Measurements from ENCODE around the gene TRANK1. TPM values are rescaled to one million over a fixed set of nuclear protein-coding genes. Genes with fewer than 3 reads are reported as not detected.

TRANK1 gene
- total RNA-seq, 2 experiments from 2014 or later, result 41.8 to 84.3 TPM

- Mint-ChIP-seq H3K27ac (no peak overlapping the region), H3K36me3 (peaks cover 26% of the 10 kb centered on the region), H3K4me1 (peaks cover 12% of the 10 kb centered on the region), H3K4me3 (no peak overlapping the region), H3K27me3 (no peaks in the 10 kb centered on the region), H3K9me3 (ENCODE audit: low read depth) (no peaks in the 10 kb centered on the region)
- CTCF ChIA-PET, result interaction anchor here (0.9 to 2.7 kb wide), 13 partner anchors 9 to 140 kb away, joined by 3 to 13 read pairs (median 5); no protein-coding TSS in a partner anchor
- no peak for ATAC-seq
- no peak for DNase-seq
These were observed 77.0 kb downstream of the TRANK1 start for GRCh38 chr3:36867810-36868209.

- no peaks in the 10 kb centered on the region for H3K9me3 Mint-ChIP-seq (ENCODE audit: low read depth)
- no peak for DNase-seq
- H3K4me3 Mint-ChIP-seq, result no peak overlapping the region
- peaks cover 12% of the 10 kb centered on the region for H3K4me1 Mint-ChIP-seq
- no peak for ATAC-seq
- peaks cover 27% of the 10 kb centered on the region for H3K36me3 Mint-ChIP-seq
- H3K27me3 Mint-ChIP-seq, result no peaks in the 10 kb centered on the region
- no peak overlapping the region for H3K27ac Mint-ChIP-seq
- CTCF ChIA-PET, result no interaction called here
These were observed 78.5 kb downstream of the TRANK1 start for GRCh38 chr3:36866368-36866767.

GRCh38 chr3:36864180-36865053 is 80.4 kb downstream of the TRANK1 start:
- CTCF ChIA-PET, result interaction anchor here (0.7 to 1.1 kb wide), 3 partner anchors 10 to 1109 kb away, joined by 3 to 4 read pairs (median 3); no protein-coding TSS in a partner anchor
- Mint-ChIP-seq H3K36me3 (peaks cover 41% of the 10 kb centered on the region), H3K27me3 (no peaks in the 10 kb centered on the region), H3K9me3 (ENCODE audit: low read depth) (no peaks in the 10 kb centered on the region), H3K27ac (peak overlapping the region; percentile 48), H3K4me3 (no peak overlapping the region), H3K4me1 (peaks cover 12% of the 10 kb centered on the region)
- ATAC-seq (no peak), DNase-seq (no peak)

- Mint-ChIP-seq H3K27me3 (no peaks in the 10 kb centered on the region), H3K4me3 (no peak overlapping the region), H3K36me3 (peaks cover 43% of the 10 kb centered on the region), H3K27ac (no peak overlapping the region), H3K4me1 (peaks cover 8% of the 10 kb centered on the region), H3K9me3 (ENCODE audit: low read depth) (no peaks in the 10 kb centered on the region)
- no peak for DNase-seq
- CTCF ChIA-PET, result interaction anchor here (1.5 kb wide), 1 partner anchor 36 kb away, joined by 3 read pairs; no protein-coding TSS in a partner anchor
- ATAC-seq, result no peak
These were observed 82.6 kb downstream of the TRANK1 start for GRCh38 chr3:36862076-36862755.

- ATAC-seq (no peak), DNase-seq (no peak)
- CTCF ChIA-PET, result interaction anchor here (2.8 kb wide), 1 partner anchor 9 kb away, joined by 13 read pairs; no protein-coding TSS in a partner anchor
- Mint-ChIP-seq H3K27ac (no peak overlapping the region), H3K4me3 (no peak overlapping the region), H3K27me3 (no peaks in the 10 kb centered on the region), H3K9me3 (ENCODE audit: low read depth) (no peaks in the 10 kb centered on the region), H3K36me3 (peaks cover 54% of the 10 kb centered on the region), H3K4me1 (peaks cover 3% of the 10 kb centered on the region)
These were observed 85.4 kb downstream of the TRANK1 start for GRCh38 chr3:36859494-36859893.

GRCh38 chr3:36852071-36852470 is 92.8 kb downstream of the TRANK1 start:
- CTCF ChIA-PET, result no interaction called here
- Mint-ChIP-seq H3K27ac (no peak overlapping the region), H3K4me1 (no peaks in the 10 kb centered on the region), H3K9me3 (ENCODE audit: low read depth) (no peaks in the 10 kb centered on the region), H3K36me3 (peaks cover 63% of the 10 kb centered on the region), H3K27me3 (no peaks in the 10 kb centered on the region), H3K4me3 (no peak overlapping the region)
- ATAC-seq, result no peak
- DNase-seq, result no peak

GRCh38 chr3:36850743-36851142 is 94.1 kb downstream of the TRANK1 start:
- Mint-ChIP-seq H3K4me1 (peaks cover 3% of the 10 kb centered on the region), H3K27ac (no peak overlapping the region), H3K9me3 (ENCODE audit: low read depth) (no peaks in the 10 kb centered on the region), H3K27me3 (no peaks in the 10 kb centered on the region), H3K4me3 (no peak overlapping the region), H3K36me3 (peaks cover 64% of the 10 kb centered on the region)
- ATAC-seq (no peak), DNase-seq (no peak)
- CTCF ChIA-PET, result no interaction called here

- H3K4me1 Mint-ChIP-seq, result peaks cover 28% of the 10 kb centered on the region
- no peak overlapping the region for H3K4me3 Mint-ChIP-seq
- ATAC-seq (no peak), DNase-seq (no peak)
- CTCF ChIA-PET, result interaction anchor here (1.2 kb wide), 1 partner anchor 66 kb away, joined by 4 read pairs; no protein-coding TSS in a partner anchor
- peaks cover 4% of the 10 kb centered on the region for H3K9me3 Mint-ChIP-seq (ENCODE audit: low read depth)
- H3K27me3 Mint-ChIP-seq, result no peaks in the 10 kb centered on the region
- no peak overlapping the region for H3K27ac Mint-ChIP-seq
- H3K36me3 Mint-ChIP-seq, result peaks cover 77% of the 10 kb centered on the region
These were observed 98.4 kb downstream of the TRANK1 start for GRCh38 chr3:36846406-36846805.

- peak overlapping the region; percentile 65 for H3K27ac Mint-ChIP-seq
- H3K36me3 Mint-ChIP-seq, result peaks cover 79% of the 10 kb centered on the region
- H3K4me1 Mint-ChIP-seq, result peaks cover 36% of the 10 kb centered on the region
- peak; percentile 81 for DNase-seq
- no peak overlapping the region for H3K4me3 Mint-ChIP-seq
- CTCF ChIA-PET, result interaction anchor here (0.9 to 2.3 kb wide), 9 partner anchors 11 to 115 kb away, joined by 3 to 13 read pairs (median 3); no protein-coding TSS in a partner anchor
- peaks cover 6% of the 10 kb centered on the region for H3K9me3 Mint-ChIP-seq (ENCODE audit: low read depth)
- no peaks in the 10 kb centered on the region for H3K27me3 Mint-ChIP-seq
- ATAC-seq, result peak; percentile 89
These were observed 101.5 kb downstream of the TRANK1 start for GRCh38 chr3:36843065-36844051.

GRCh38 chr3:36842275-36842674 is 102.6 kb downstream of the TRANK1 start:
- Mint-ChIP-seq H3K9me3 (ENCODE audit: low read depth) (peaks cover 6% of the 10 kb centered on the region), H3K4me1 (peaks cover 36% of the 10 kb centered on the region), H3K36me3 (peaks cover 79% of the 10 kb centered on the region), H3K27ac (peak overlapping the region; percentile 65), H3K4me3 (no peak overlapping the region), H3K27me3 (no peaks in the 10 kb centered on the region)
- CTCF ChIA-PET, result interaction anchor here (1.0 to 2.3 kb wide), 2 partner anchors 34 to 116 kb away, joined by 3 to 6 read pairs; no protein-coding TSS in a partner anchor
- ATAC-seq, result no peak
- no peak for DNase-seq

- DNase-seq (peak; percentile 40), ATAC-seq (no peak)
- no peak overlapping the region for H3K27ac Mint-ChIP-seq
- peaks cover 66% of the 10 kb centered on the region for H3K36me3 Mint-ChIP-seq
- CTCF ChIA-PET, result no interaction called here
- H3K9me3 Mint-ChIP-seq (ENCODE audit: low read depth), result peaks cover 6% of the 10 kb centered on the region
- H3K4me1 Mint-ChIP-seq, result peaks cover 33% of the 10 kb centered on the region
- H3K4me3 Mint-ChIP-seq, result no peak overlapping the region
- H3K27me3 Mint-ChIP-seq, result no peaks in the 10 kb centered on the region
These were observed 104.4 kb downstream of the TRANK1 start for GRCh38 chr3:36840453-36840921.

- Mint-ChIP-seq H3K9me3 (ENCODE audit: low read depth) (peaks cover 4% of the 10 kb centered on the region), H3K36me3 (peaks cover 57% of the 10 kb centered on the region), H3K4me3 (no peak overlapping the region), H3K27me3 (no peaks in the 10 kb centered on the region), H3K27ac (no peak overlapping the region), H3K4me1 (peaks cover 15% of the 10 kb centered on the region)
- CTCF ChIA-PET, result interaction anchor here (1.1 kb wide), 1 partner anchor 31 kb away, joined by 5 read pairs; no protein-coding TSS in a partner anchor
- ATAC-seq, result no peak
- DNase-seq, result no peak
These were observed 107.8 kb downstream of the TRANK1 start for GRCh38 chr3:36837089-36837488.
